Activated T-cell treated with anti-CD3 and anti-CD28 coated beads, Interleukin-2, amount 50 U/mL, for 1 hour (primary cell): ENCODE measurements around the gene CCDC177.

Experiments
- DNase-seq: peaks from one replicate; pipeline ENCODE4 v3.0.0-alpha.2; 2020

CCDC177 gene

DNA sequence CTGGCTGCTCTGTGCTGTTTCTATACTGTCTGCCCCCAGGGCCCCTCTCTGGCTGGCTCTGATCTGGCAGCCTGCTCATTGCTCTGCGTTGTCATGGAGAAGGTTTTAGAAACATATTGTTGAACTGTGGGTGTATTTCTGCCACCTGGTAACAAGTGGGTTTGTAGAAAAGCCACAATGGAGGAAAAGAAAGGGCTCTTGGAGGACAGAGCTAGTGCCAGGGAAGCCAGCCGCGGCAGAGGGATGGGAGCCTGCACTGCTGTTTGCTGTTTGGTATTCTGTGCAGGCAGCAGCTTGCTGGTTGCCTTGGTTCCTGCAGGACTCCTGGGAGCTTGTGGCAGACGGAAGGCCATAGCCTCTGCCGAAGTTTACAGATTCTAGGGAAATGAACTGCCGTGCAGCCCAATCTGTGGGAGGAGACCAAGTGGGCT, 15.1 kb downstream of the CCDC177 start:
- DNase-seq = no peak

DNA sequence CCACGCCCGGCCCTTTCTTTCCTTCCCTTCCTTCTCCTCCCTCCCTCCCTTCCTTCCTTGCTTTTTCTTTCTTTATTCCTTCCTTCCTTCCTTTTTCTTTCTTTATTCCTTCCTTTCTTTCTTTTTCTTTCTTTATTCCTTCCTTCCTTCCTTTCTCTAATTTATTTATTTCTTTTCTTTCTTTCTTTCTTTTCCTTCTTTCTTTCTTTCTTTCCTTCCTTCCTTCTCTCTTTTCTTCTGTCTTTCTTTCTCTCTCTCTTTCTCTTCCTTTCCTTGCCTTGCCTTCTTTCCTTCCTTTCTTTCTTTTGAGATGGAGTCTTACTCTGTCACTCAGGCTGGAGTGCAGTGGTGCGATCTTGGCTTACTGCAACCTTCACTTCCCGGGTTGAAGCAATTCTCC, 15.9 kb downstream of the CCDC177 start:
- DNase-seq = no peak

DNA sequence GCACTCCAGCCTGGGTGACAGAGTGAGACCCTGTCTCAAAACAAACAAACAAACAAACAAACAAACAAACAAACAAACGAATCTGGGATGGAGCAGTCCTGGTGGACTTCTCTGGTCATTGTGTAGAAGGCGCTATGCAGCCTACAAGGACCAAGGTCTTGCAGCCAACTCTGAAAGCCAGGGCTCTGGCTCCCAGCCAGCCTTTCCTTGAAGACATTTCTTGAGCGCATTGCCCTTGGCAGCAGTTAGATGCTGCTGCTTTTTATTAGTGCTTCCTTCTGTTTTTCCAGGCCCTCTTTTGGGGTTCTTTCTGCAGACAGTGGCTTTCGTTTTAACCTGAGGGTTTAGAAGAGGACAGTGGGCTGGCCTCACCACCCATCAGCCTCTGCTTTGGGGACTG, 20.2 kb downstream of the CCDC177 start:
- DNase-seq = no peak

DNA sequence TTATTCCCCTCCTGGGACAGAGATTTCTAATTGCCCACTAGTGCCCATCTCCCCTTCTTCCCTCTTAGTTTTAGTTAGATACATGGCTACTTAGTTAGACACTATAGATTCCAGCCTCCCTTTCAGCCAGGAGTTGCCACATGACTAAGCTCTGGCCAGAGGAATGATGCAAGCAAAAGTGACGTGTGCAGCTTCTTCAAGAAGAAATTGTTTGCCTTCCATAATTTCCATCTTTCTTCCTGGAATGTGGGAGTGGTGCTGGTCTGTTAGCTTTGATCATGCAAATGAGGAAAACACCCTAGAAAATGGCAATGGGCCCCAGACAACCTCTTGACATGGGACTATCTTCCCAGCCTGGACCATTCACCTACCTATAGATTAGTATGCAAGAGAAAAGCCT, 21.4 kb downstream of the CCDC177 start:
- DNase-seq = no peak

DNA sequence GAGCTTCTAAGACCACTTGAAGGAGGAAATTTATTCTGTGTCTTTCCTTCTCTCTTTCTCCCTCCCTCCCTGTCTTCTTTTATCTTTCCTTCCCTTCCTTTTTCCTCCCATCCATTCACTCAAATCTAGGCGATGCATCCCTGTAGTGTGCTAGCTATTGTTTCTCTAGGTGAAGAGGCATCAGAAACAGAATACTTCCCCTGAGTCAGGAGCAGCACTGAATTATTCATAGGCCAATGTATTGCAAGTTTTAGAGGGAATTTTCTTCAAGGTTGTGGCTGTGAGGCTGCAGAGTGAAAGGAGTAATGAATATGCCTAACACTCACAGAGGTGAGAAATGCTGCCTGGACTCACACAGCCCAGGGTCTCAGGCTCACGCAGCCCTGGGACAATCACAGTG, 23.2 kb downstream of the CCDC177 start:
- no peak for DNase-seq

DNA sequence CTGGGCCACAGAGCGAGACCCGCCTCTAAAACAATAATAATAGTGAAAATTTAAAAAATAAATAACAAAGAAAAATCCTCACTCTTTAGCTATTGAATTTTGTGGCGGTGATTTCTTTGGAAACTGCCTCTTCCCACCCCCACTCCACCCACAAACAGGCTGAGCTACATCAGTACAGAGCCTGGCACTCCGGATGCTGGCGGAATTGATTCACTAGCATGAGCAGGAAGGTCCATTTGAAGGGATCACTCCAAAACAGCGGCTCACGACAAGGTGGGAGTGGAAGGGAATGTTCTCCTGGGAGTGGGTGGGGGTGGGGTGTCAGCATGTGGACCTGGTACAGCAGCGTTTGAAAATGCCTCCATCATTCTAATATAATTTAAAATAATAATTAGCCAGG, 26.1 kb downstream of the CCDC177 start:
- no peak for DNase-seq

DNA sequence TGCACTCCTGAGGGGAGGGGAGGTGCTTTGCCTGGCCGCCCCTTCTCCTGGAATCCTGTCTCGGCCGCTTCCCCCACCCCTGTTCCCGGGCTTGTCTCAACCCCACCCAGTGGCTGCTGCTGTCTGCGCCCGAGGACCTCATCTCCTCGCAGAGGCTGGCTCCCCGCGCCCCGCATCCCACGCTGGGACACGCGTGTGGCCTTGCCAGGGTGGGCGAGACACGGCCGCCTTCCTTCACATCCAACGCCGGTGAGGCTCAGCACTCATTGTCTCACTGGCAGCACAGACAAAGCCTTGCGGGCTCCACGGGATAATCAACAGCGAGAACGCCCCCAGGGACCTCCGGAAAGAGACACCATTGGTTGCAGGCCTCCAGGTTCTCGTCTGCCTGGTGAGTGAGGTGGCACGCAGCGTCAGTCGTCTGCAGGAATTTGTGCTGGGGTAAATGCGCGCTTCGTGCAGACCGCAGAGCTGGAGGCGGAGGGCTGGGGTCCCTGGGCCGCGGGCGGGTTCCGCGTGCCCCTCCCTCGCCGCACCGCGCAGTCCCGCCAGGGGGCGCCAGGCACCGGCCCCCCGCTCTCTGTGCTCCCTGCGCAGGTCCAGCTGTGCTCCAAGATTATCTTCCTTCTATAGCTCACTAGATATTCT, 26.8 kb downstream of the CCDC177 start:
- DNase-seq = peak; percentile 26

DNA sequence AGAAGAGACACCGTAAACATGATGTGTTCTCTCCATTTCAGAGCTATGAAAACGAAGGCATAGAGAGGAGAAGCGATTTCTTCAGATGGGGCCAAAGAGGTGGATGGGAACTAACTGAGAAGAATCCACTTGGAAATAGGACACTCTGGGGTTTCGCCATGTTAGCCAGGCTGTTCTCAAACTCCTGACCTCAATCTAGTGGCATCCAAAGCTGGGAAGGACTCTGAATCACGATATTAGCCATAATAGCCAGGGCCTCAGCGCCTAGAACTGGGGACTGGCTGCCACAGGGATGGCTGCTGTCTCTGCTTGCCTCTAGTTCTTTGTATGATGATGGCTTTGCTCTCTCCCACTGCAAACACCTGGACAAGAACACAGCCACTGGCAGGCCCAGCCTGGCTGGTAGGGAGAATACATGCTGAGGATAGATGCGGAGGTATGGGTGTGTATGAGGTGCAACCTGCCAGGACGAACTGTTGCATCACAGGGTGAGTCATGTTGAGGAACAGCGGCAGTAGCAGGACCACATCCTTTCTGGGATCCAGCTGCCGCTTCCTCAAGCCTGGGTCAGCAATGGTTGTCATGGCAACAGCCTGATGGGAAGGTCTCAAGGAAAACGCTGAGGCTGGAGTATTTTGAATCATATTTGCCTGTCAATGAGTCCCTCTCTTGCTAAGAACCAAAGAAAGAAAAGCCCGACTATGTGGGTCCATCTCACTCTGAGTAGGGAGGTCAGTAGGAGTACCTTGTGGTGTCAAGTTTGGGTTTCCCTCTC, 31.1 kb downstream of the CCDC177 start:
- DNase-seq = no peak

DNA sequence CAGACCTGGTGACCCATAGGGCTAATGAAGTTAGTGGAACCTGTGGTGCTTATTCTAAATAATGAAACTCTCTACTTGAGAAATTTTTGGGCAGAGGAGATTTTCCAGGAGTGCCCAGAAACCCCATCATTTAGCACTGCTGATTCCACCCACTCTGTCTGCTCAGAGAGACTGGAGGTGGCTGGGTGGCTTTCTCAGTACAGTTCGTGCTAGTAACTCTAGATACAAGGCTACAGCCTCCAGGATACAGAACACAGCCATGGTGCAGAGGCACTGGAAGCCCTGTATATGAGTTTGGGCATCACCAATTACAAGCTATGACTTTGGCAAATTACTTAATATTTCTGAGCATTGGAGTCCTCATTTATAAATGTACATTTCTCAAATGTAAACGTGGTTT, 32.4 kb downstream of the CCDC177 start:
- no peak for DNase-seq

DNA sequence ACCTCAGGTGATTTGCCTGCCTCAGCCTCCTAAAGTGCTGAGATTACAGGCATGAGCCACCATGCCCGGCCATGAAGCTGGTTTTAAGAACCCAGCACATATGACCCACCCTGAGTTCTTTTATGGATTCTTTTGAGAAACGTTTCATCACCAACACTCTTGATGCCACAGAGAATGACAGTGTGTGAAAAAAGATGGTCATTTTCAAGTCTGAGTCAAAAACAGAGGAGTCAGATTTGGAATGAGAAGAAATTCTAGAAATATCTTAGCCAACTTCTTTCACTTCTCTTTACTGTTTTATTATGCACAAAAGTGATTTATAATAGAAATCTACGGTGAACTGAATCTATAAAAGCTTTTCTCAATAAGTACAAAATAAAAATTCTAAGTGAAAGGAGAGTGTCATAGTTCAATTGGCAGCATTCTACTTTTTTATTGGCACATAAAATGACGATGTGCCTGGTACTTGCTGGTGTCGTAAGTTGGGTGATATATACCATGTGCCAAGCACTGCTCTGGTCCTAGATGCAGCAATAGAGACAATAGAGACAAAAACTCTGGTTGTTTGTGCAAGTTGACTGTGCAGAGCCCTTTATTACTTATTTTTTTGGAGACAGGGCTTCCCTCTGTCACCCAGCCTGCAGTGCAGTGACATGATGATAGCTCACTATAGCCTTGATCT, 33.9 kb downstream of the CCDC177 start:
- no peak for DNase-seq

DNA sequence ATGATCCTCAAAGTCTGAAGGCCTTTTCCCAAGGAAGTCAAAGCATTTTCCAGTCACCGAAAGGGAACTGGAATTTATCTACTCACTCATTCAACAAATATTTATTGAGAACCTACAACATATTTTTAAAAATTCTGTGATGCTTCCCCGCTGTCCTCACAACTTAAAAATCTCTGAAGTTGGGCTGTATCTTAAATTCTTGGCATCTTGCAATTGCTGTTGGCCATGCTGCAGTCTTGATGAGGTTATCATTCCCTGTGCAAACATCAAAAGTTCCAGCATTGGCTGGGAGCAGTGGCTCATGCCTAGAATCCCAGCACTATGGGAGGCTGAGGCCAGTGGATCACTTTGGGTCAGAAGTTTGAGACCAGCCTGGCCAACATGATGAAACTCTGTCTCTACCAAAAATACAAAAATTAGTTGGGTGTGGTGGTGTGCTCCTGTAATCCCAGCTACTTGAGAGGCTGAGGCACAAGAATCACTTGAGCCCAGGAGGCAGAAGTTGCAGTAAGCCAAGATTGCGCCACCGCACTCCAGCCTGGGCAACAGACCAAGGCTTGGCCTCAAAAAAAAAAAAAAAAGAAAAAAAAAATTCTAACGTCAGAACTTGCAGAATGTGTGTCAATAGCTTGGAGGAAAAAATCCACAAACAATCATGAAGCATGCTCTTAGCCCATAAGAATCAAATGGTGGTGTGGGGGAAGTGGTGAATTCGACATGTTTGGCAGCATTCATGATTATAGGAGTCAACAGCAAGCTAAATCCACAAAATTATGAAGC, 34.9 kb downstream of the CCDC177 start:
- DNase-seq = no peak

DNA sequence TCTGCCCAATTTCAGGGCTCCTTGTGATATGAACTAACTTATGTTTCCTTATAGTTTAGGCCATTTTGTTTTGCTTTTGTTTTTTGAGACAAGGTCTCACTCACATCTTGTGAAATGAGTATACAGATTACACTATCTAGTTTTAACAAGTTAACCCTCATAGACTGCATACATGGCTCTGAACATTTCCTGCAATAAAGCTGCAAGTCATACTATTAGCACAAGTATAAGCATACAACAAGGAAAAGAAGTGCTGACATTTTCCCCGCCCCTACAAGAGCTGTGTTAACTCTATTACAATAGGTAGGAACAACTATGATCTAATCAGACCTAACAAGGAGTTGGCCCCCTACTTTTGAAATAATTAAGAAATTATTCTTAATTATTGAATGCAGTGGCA, 35.9 kb downstream of the CCDC177 start:
- no peak for DNase-seq

DNA sequence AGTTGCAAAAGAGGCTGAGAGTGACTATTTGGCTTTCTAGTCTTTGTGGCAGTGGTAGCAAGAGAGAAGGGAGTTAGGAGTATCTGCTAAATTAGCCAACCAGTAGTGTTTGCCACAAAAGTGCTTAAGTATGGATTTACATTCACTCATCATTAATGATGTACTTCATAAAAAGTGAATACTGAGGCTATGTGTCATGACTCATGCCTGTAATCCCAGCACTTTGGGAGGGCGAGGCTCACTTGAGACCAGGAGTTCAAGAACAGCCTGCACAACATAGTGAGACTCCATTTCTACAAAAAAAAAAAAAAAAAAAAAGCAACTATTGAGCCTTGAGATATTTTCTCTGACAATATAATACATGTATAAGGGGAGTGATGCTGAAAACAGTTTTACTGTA, 36.8 kb downstream of the CCDC177 start:
- no peak for DNase-seq

DNA sequence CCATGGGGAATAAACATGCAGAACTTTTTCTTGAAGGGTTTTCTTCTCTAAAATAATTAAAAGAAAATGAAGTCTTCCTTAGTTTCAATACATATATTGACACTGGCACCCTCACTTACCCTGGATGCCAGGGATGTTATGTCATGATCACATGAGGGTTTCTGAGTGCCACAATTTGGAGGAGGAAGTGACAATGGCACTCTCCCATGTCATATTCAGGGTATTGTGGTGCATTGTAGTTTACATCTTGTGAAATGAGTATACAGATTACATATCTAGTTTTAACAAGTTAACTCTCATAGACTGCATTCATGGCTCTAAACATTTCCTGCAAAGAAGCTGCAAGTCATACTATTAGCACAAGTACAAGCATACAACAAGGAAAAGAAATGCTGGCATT, 37.7 kb downstream of the CCDC177 start:
- no peak for DNase-seq

DNA sequence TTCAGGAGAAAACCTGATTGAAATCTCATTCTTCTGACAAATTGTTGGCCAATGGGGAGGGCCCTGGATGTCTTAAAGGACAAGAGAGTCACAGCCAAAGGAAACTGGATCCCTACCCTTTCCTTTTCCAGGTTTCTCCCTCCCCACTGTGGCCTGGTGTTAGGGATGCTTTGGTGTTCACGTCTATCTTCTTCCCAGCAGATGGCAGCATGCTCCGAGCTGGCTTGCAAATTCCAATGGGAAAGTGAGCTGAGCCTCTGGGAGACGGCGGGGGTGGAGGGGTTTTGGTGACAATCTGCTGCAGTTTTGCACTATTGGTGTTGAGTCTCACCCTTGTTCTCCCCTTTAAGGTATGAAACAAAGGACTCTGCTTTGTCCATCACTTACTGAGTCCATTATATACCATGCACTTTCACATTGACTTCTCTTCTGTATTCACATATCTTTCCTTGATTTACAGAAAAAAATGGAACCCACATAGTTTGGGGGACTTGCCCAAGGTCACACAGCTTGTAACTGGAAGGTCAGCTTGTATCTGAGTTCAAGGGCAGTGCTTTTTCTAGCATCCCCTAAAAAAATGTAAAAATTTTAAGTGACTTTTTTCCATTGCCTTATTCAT, 39.3 kb downstream of the CCDC177 start:
- no peak for DNase-seq

DNA sequence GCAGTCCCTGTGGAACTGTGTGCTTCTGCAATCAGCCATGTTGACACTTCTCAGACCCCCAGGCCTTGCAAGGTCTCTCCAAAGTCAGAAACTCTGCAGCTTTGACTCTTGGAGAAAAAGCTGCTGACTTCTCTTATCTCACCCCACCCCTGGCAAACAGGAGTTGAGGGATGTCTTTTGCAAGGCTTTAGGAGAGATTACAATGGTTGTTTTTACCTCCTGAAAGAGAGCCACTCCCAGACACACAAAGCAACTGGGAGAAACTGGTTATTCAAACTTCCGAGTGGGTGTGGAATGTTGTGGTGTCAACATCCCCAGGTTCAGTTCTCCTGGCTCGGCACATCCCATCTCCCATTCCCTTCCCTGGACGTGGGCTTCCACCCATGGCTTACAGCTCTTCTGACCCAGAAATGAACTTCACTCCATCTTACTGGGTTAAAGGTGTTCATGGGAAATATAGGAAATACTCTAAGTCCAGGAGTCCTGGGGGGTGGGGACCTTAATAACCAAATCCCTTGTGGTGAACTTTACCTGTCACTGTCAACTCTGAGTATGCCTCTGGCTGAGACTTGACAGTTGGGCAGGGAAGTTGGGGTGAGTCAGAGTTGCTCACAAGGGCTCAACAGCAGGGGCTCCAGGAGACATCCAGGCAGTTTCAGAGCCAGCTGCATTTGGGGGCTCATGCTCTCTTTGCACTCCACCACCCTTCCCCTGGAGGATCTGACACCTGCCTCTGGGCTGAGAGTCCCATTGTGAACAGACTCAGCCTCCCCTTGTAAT, 41.9 kb downstream of the CCDC177 start:
- no peak for DNase-seq

DNA sequence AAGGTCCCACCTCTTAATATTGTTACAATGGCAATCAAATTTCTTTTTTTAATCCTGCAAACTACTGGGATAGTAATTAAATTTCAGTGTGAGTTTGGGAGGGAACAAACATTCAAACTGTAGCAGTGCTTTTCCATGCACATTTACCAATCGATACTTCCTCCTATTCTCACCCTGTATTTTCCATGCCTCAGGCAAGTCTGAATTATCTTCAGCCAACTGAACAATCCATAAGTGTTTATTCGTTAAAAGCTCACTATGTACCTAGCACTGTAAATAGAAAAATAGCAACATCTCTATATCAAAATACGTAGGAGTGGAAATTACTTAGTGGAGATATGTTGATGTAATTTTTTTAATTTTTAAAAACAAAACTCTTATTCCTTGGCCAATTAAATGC, 43.5 kb downstream of the CCDC177 start:
- DNase-seq = no peak

DNA sequence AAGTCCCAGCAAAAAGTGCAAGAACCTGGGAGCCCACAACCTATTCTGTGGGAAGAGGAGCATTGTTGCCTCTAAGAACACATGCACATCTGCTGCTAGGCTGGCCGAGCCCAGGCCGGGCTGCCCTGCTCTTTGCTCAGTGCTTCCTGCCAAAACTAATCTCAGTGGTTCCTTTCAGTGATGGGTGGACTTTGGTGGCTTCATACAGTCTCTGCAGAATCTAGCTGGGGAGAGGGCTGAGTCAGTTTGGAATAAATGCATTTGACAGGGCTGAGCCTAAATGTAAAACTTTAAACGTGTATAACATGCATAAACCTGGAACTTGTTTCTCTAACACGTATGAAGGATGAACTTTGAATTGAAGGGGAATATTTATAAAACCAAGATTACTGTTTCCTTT, 44.6 kb downstream of the CCDC177 start:
- DNase-seq = no peak

DNA sequence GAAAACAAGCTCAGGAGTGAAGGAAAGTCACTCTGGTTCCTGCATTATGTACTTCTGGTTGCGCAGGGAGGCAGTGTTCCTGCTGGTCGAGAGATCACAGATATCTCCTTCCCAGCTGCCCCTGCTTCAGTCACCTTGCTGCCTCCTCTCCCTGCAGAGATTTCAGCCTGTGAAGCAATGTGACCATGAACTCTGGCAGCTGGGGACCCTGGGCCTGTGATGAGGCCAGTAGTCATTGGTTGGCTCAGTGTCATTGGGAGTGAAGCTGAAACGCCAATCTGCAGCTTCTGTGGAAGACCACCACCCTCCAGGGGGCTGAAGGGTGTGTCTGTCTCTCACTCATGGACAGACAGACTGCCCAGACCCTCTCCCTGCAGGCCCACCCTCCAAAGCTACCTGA, 45.1 kb downstream of the CCDC177 start:
- DNase-seq = no peak

DNA sequence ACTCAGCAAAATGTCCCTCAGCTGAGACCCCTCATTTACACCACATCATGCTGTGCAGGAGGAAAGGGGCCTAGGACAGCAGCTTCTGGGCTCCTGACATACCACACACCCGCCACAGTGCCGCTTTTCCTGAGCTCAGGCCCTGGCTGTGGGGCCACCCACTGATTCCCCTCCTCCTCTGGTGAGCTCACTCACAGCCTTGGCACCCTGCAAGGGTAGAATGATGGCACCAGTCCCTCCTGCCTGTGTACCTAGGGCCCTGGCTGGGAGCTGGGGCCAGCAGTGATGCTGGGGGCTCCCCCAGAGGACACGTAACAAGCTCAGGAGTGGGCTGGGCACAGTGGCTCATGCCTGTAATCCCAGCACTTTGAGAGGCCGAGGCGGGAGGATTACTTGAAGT, 45.7 kb downstream of the CCDC177 start:
- DNase-seq = no peak

DNA sequence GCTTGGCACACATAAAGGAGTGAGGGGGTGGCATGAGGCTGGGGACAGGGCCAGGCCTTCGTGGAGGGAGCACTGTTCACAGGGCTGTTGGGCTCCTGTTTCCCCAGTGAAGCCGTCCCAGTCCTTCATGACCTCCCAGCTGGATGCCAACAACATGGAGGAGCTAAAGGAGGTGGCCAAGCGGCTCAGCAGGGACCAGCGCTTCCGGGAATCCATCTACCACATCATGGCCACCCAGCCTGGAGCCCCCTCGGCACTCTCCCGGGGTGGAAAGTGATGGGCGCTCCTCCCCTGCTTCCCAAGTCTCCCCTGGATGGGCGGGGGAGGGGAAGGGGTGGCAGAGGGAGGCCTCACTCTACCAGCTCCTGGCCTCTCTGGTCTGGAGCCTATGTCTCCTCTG, 46.5 kb downstream of the CCDC177 start:
- DNase-seq = no peak

DNA sequence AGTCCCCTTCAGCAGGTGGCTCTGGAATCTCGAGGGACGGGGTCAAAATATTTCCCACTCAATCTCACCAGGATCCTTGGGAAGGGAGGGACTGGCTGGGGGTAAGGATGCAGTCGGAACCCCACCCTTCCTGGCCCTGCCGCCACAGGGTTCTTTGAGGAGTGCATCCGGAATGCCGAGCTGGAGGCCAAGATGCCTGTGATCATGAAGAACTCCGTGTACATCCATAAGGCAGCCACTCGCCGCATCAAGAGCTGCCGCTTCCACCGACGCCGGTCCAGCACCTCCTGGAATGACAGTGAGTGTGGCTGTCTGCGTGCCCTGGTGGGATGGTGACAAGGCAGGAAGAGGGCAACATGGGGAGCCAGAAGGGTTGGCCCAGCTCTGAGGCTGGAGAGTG, 47.0 kb downstream of the CCDC177 start:
- no peak for DNase-seq
